HepG2 (cell line): ENCODE measurements around the gene INO80E.

Experiments
- CTCF ChIP-seq: sonication (generic); formaldehyde crosslinking; IDR thresholded peaks from 2 replicates; pipeline ENCODE4 v1.5.0; 2020; ENCODE audit warnings: mild to moderate bottlenecking, missing genetic modification reagents, moderate library complexity
- KDM1A ChIP-seq: IDR thresholded peaks from 2 replicates; pipeline ENCODE4 v1.6.1; 2016; ENCODE audit warnings: missing compliant biosample characterization
- MAF1 ChIP-seq: sonication (generic); formaldehyde crosslinking; IDR thresholded peaks from 2 replicates; pipeline ENCODE4 v1.5.0; 2020; ENCODE audit warnings: missing genetic modification reagents, borderline replicate concordance
- RAD21 ChIP-seq: fragments of 450-650 bp; formaldehyde crosslinking; IDR thresholded peaks from 2 replicates; pipeline ENCODE4 v1.5.0; 2020; ENCODE audit warnings: mild to moderate bottlenecking
- RXRA ChIP-seq: sonication (generic); formaldehyde crosslinking; IDR thresholded peaks from 2 replicates; pipeline ENCODE4 v1.5.1; 2020; ENCODE audit warnings: missing genetic modification reagents
- SP1 ChIP-seq, 2 experiments: fragments of 450-650 bp in 1 of 2; sonication (generic) in 1 of 2; formaldehyde crosslinking in 1 of 2; IDR thresholded peaks; 2 replicates each; pipeline versions ENCODE4 v1.4.0 to v1.6.1; 2016 to 2020; ENCODE audit warnings: missing genetic modification reagents in 1 of 2

GRCh38 chr16:30054959-30055553, 59.0 kb downstream of the INO80E start:
- TF ChIP-seq RAD21 (CRISPR knock-in tag) = peak; percentile 81
- TF ChIP-seq CTCF = peak; percentile 95
- peak; percentile 65; the same call in 1 of the 2 replicates for TF ChIP-seq RXRA (CRISPR knock-in tag)
- TF ChIP-seq KDM1A = no peak
- TF ChIP-seq MAF1 (CRISPR knock-in tag) = no peak
- no peak for TF ChIP-seq SP1 (IDR thresholded peaks at IDR 0.05)
- 0 out of 2 replicates have a peak, but pooled peaks have one; percentile 23 for TF ChIP-seq SP1 (CRISPR knock-in tag; IDR thresholded peaks at IDR 0.05)
